GM12878 (cell line): Measurements from ENCODE around the gene MUC12. TPM values are rescaled to one million over a fixed set of nuclear protein-coding genes. Genes with fewer than 3 reads are reported as not detected.

Source experiments
- ATAC-seq: fragments of 200-7000 bp; cut with Tn5 transposase; 3 replicates; pipeline ENCODE4 v1.9.1; 2020; ENCODE audit warnings: mild to moderate bottlenecking, moderate library complexity
- BruUV-seq: library from RNA; stranded (reverse); fragments of 400-500 nt; replicated peaks from 2 replicates; lab custom pipeline; 2021; lab: Mats Ljungman, UMichigan
- CTCF ChIA-PET: fragments of 300-600 bp; sonication (Branson Sonifier 250); formaldehyde crosslinking; extraction: SDS; loops from one replicate; lab custom pipeline; 2021; ENCODE audit warnings: inconsistent platforms; lab: Yijun Ruan, JAX
- POLR2A ChIA-PET: fragments of 350-600 bp; formaldehyde crosslinking; extraction: SDS; loops from one replicate; lab custom pipeline; 2021; ENCODE audit warnings: inconsistent platforms; lab: Charles Lee
- RAD21 ChIA-PET: fragments of 300-600 bp; sonication (Branson Sonifier 250); formaldehyde crosslinking; loops from one replicate; lab custom pipeline; 2023; ENCODE audit warnings: antibody characterized with exemption; ENCODE audit not compliant: unreplicated experiment; lab: Charles Lee
- SMC1A ChIA-PET: fragments of 300-600 bp; sonication (Branson Sonifier 250); formaldehyde crosslinking; loops from one replicate; lab custom pipeline; 2023; ENCODE audit not compliant: unreplicated experiment, uncharacterized antibody; lab: Charles Lee
- DNase-seq: peaks from one replicate; pipeline ENCODE4 v3.0.0-alpha.2; 2011; ENCODE audit warnings: low read depth, low spot score
- FAIRE-seq: peaks from 3 replicates; lab custom pipeline; 2011; peaks lifted over from hg19 to GRCh38; lab: Jason Lieb, UNC
- H2AFZ ChIP-seq: 2 replicates; pipeline ENCODE4 v1.6.0; 2011; ENCODE audit warnings: low read depth, low read length, control low read depth; ENCODE audit not compliant: control insufficient read depth
- H3K27ac ChIP-seq: 2 replicates; pipeline ENCODE4 v1.5.1; 2011; ENCODE audit warnings: control low read depth; ENCODE audit not compliant: control insufficient read depth, insufficient read depth
- H3K27me3 ChIP-seq, 2 experiments: replicated peaks in 1 of 2; 2 replicates each; pipeline versions ENCODE4 v1.6.0 to v1.6.1; 2011; ENCODE audit warnings: low read length in 1 of 2; ENCODE audit not compliant: control insufficient read depth in 2 of 2, insufficient read depth in 2 of 2
- H3K36me3 ChIP-seq, 2 experiments: 2 replicates each; pipeline ENCODE4 v1.5.1; 2011; ENCODE audit warnings: low read length in 1 of 2; ENCODE audit not compliant: control insufficient read depth in 2 of 2, insufficient read depth in 2 of 2
- H3K4me1 ChIP-seq: 2 replicates; pipeline ENCODE4 v1.6.1; 2011; ENCODE audit warnings: mild to moderate bottlenecking, low read length, moderate library complexity, mixed read lengths; ENCODE audit not compliant: control insufficient read depth, insufficient read depth
- H3K4me2 ChIP-seq: 2 replicates; pipeline ENCODE4 v1.6.0; 2011; ENCODE audit warnings: control low read depth; ENCODE audit not compliant: control insufficient read depth, insufficient read depth
- H3K4me3 ChIP-seq: fragments of 200-600 bp; sonication (generic); 2 replicates; pipeline ENCODE4 v1.5.1; 2016
- H3K79me2 ChIP-seq: 2 replicates; pipeline ENCODE4 v1.6.0; 2011; ENCODE audit warnings: low read length; ENCODE audit not compliant: control insufficient read depth, insufficient read depth
- H3K9ac ChIP-seq: 2 replicates; pipeline ENCODE4 v1.8.0; 2011; ENCODE audit warnings: low read length, control low read depth, mixed read lengths; ENCODE audit not compliant: control insufficient read depth, insufficient read depth
- H3K9me3 ChIP-seq: replicated peaks from 3 replicates; pipeline ENCODE4 v1.5.1; 2011; ENCODE audit warnings: mild to moderate bottlenecking, low read length; ENCODE audit not compliant: control insufficient read depth, insufficient read depth
- H4K20me1 ChIP-seq: 2 replicates; pipeline ENCODE4 v1.6.0; 2011; ENCODE audit not compliant: control insufficient read depth, insufficient read depth
- CHD1 ChIP-seq: IDR thresholded peaks from 2 replicates; pipeline ENCODE4 v1.6.1; 2012; ENCODE audit warnings: low read depth, low read length, improper control_type of control experiment
- E2F4 ChIP-seq: IDR thresholded peaks from 2 replicates; pipeline ENCODE4 v1.6.1; 2012; ENCODE audit warnings: low read depth, low read length, improper control_type of control experiment
- E4F1 ChIP-seq: fragments of 450-650 bp; IDR thresholded peaks from 2 replicates; pipeline ENCODE4 v1.6.1; 2018; ENCODE audit warnings: borderline replicate concordance, mild to moderate bottlenecking; ENCODE audit not compliant: partially characterized antibody
- MTA2 ChIP-seq: fragments of 450-650 bp; IDR thresholded peaks from 2 replicates; pipeline ENCODE4 v1.6.1; 2016; ENCODE audit warnings: low read depth, mild to moderate bottlenecking, moderate library complexity
- NR2C2 ChIP-seq: IDR thresholded peaks from 2 replicates; pipeline ENCODE4 v1.6.1; 2011; ENCODE audit warnings: borderline replicate concordance, low read depth; ENCODE audit not compliant: control insufficient read depth, insufficient read length
- SKIL ChIP-seq: fragments of 450-650 bp; IDR thresholded peaks from 2 replicates; pipeline ENCODE4 v1.6.1; 2017; ENCODE audit warnings: mild to moderate bottlenecking, low read depth, inconsistent platforms; ENCODE audit not compliant: poor library complexity, severe bottlenecking
- SMAD1 ChIP-seq: fragments of 450-650 bp; IDR thresholded peaks from 2 replicates; pipeline ENCODE4 v1.6.1; 2018; ENCODE audit warnings: mild to moderate bottlenecking, low read depth; ENCODE audit not compliant: partially characterized antibody
- SRF ChIP-seq, 2 experiments: IDR thresholded peaks; 2 replicates each; pipeline ENCODE4 v1.6.1; 2011; ENCODE audit warnings: low read depth in 2 of 2, low read length in 2 of 2, mild to moderate bottlenecking in 1 of 2, moderate library complexity in 1 of 2
- SUPT20H ChIP-seq: IDR thresholded peaks from 2 replicates; pipeline ENCODE4 v1.6.1; 2011; ENCODE audit warnings: low read depth, mild to moderate bottlenecking, low read length, moderate library complexity, borderline replicate concordance; ENCODE audit not compliant: control insufficient read depth
- ZNF384 ChIP-seq: IDR thresholded peaks from 2 replicates; pipeline ENCODE4 v1.6.1; 2012; ENCODE audit warnings: low read depth, mild to moderate bottlenecking, low read length, improper control_type of control experiment, borderline replicate concordance
- ZSCAN29 ChIP-seq: fragments of 450-650 bp; IDR thresholded peaks from 2 replicates; pipeline ENCODE4 v1.6.1; 2017; ENCODE audit warnings: mild to moderate bottlenecking, moderate library complexity
- WGBS: methylation state at CpG from one replicate; pipeline ENCODE4 v1.1.6; 2016; ENCODE audit warnings: low lambda C conversion rate; ENCODE audit not compliant: insufficient replicate concordance, insufficient coverage; ENCODE audit errors: missing lambda C conversion rate; 5-methylcytosine and 5-hydroxymethylcytosine counted together
- in situ Hi-C: fragments of 300-500 bp; cut with MboI; formaldehyde crosslinking; loops from 9 replicates; pipeline ENCODE4 v1.14.3; 2018; ENCODE audit warnings: mixed read lengths
- intact Hi-C: fragments of 100-400 bp; cut with micrococcal nuclease; formaldehyde crosslinking; loops from one replicate; pipeline ENCODE4 v1.14.2; 2022; ENCODE audit not compliant: unreplicated experiment
- polyA plus RNA-seq, 11 experiments: library from polyadenylated mRNA; depleted of rRNA in 4 of 11; unstranded in 6 of 11; stranded (reverse) in 5 of 11; fragments of >200 nt; fragmentation: Nextera tagmentation in 4 of 11; fragmentation: Illumina TruSeq in 1 of 11; extraction: Ambion mirVana in 4 of 11; extraction: Trizol in 1 of 11; gene quantifications; 1 replicate in 1 of 11; 2 replicates in 10 of 11; pipeline versions ENCODE4 v1.2.1 to v1.2.3, GENCODE V29; 2011 to 2016; ENCODE audit warnings: inconsistent platforms in 2 of 11, missing spikeins in 2 of 11, low read depth in 1 of 11
- total RNA-seq, 4 experiments: library from RNA; depleted of rRNA in 3 of 4; stranded (reverse); fragments of >200 nt in 3 of 4; fragmentation: Illumina TruSeq in 1 of 4; extraction: Trizol in 1 of 4; gene quantifications; 2 replicates each; pipeline versions ENCODE4 v1.2.1 to v1.2.3, GENCODE V29; 2013 to 2021

MUC12 gene
- total and polyA plus RNA-seq, 10 of the 15 experiments (the other 5 are each of a cell fraction or from before 2014, with no cell fraction given) = 1.7 to 4.5 (median 2.6) TPM

GRCh38 chr7:100963386-100963785, 6.0 kb upstream of the MUC12 start (continued):
- TF ChIP-seq E4F1 (no peak), ZSCAN29 (no peak), MTA2 (no peak)
- TF ChIP-seq, all 136 proteins: peak for 0

GRCh38 chr7:100963874-100964273, 5.5 kb upstream of the MUC12 start:
- ChIA-PET SMC1A (no interaction called here), RAD21 (no interaction called here), CTCF (no interaction called here), POLR2A (no interaction called here)
- Histone ChIP-seq H3K9me3 (no peaks in the 10 kb centered on the region; the same call in 2 of the 3 replicates), H3K9ac (no peak overlapping the region), H3K27ac (no peak overlapping the region), H3K4me1 (no peaks in the 10 kb centered on the region), H3K4me3 (no peak overlapping the region), H3K79me2 (no peaks in the 10 kb centered on the region), H3K36me3 (no peaks in the 10 kb centered on the region), H4K20me1 (peaks cover 3% of the 10 kb centered on the region), H3K4me2 (no peak overlapping the region), H3K27me3 (peaks cover 3 to 15% of the 10 kb centered on the region in 2 experiments; a peak in 3 of 4 replicates), H2AFZ (no peak overlapping the region)
- ATAC-seq = no peak
- WGBS = 43% methylated on average over 8 of the region's 8 CpGs
- DNase-seq = no peak
- no TSS peak for BruUV-seq
- intact Hi-C loops = no loop called here
- in situ Hi-C loops = no loop called here
- no peak for FAIRE-seq
- no peak for TF ChIP-seq SUPT20H
- no peak for TF ChIP-seq ZNF384
- TF ChIP-seq NR2C2 = no peak
- no peak for TF ChIP-seq SMAD1
- TF ChIP-seq SRF (IDR thresholded peaks at IDR 0.05; ENCODE audit: low read depth in 2 of 2, low read length in 2 of 2) = no peak
- no peak for TF ChIP-seq CHD1
- TF ChIP-seq E2F4 = no peak
- TF ChIP-seq SKIL = no peak
